OCI-LY3 (cell line): ENCODE measurements around the gene GPR158.

Experiments
- H2AFZ ChIP-seq: fragments of 200-600, 300-600 bp; shearing (Covaris generic); 2 replicates; pipeline ENCODE4 v1.6.0; 2014; ENCODE audit warnings: antibody characterized with exemption, low read depth, low read length
- H3K27ac ChIP-seq: fragments of 200-600, 300-600 bp; sonication (generic); 2 replicates; pipeline ENCODE4 v1.5.1; 2014; ENCODE audit warnings: mild to moderate bottlenecking, low read length, moderate library complexity, mixed read lengths
- H3K27me3 ChIP-seq: fragments of 200-600, 300-600 bp; sonication (generic); 2 replicates; pipeline ENCODE4 v1.6.1; 2014; ENCODE audit warnings: low read depth, low read length, mixed read lengths
- H3K36me3 ChIP-seq: fragments of 200-600, 300-600 bp; sonication (generic); replicated peaks from 2 replicates; pipeline ENCODE3; 2014; ENCODE audit warnings: low read depth, low read length, mixed read lengths
- H3K4me1 ChIP-seq: fragments of 300-600, 200-600 bp; sonication (generic); 2 replicates; pipeline ENCODE4 v1.6.1; 2014; ENCODE audit warnings: low read length, mixed read lengths
- H3K4me2 ChIP-seq: fragments of 200-600, 300-600 bp; sonication (generic); 2 replicates; pipeline ENCODE4 v1.6.1; 2014; ENCODE audit warnings: low read length, mixed read lengths
- H3K4me3 ChIP-seq: fragments of 300-600, 200-600 bp; sonication (generic); 2 replicates; pipeline ENCODE4 v1.5.1; 2014; ENCODE audit warnings: antibody characterized with exemption, mild to moderate bottlenecking, low read length, moderate library complexity
- H3K79me2 ChIP-seq: fragments of 300-600, 200-600 bp; shearing (Covaris generic); 2 replicates; pipeline ENCODE4 v1.6.1; 2014; ENCODE audit warnings: mild to moderate bottlenecking, low read length, mixed read lengths
- H3K9ac ChIP-seq: fragments of 300-600, 200-600 bp; shearing (Covaris generic); 2 replicates; pipeline ENCODE4 v1.6.0; 2014; ENCODE audit warnings: mild to moderate bottlenecking, low read length, moderate library complexity
- H3K9me3 ChIP-seq: fragments of 200-600, 300-600 bp; shearing (Covaris generic); 2 replicates; pipeline ENCODE4 v1.6.1; 2014; ENCODE audit warnings: low read length, mixed read lengths; ENCODE audit not compliant: insufficient read depth
- H4K20me1 ChIP-seq: fragments of 200-600, 300-600 bp; sonication (generic); 2 replicates; pipeline ENCODE4 v1.6.1; 2016; ENCODE audit warnings: low read length, mixed read lengths; ENCODE audit not compliant: insufficient read depth
- EZH2phosphoT487 ChIP-seq: fragments of 200-600 bp; shearing (Covaris generic); IDR thresholded peaks from 2 replicates; pipeline ENCODE4 v1.6.1; 2018; ENCODE audit warnings: antibody characterized with exemption, mixed run types, low read depth
- TF ChIP-seq, protein P1 (sequence below): fragments of 200-600, 300-600 bp; sonication (generic); IDR thresholded peaks from 2 replicates; pipeline ENCODE4 v1.5.1; 2014; ENCODE audit warnings: antibody characterized with exemption, low read length, low read depth

Gene GPR158

GRCh38 chr10:25169740-25170139 is 5.1 kb upstream of the GPR158 start:
- no peaks in the 10 kb centered on the region for H3K4me1 ChIP-seq
- no peak overlapping the region for H3K4me3 ChIP-seq
- no peak overlapping the region for H3K4me2 ChIP-seq
- H3K36me3 ChIP-seq, result no peaks in the 10 kb centered on the region
- no peak overlapping the region for H3K27ac ChIP-seq
- no peak overlapping the region for H3K9ac ChIP-seq
- no peaks in the 10 kb centered on the region for H3K9me3 ChIP-seq
- TF ChIP-seq, protein P1, sequence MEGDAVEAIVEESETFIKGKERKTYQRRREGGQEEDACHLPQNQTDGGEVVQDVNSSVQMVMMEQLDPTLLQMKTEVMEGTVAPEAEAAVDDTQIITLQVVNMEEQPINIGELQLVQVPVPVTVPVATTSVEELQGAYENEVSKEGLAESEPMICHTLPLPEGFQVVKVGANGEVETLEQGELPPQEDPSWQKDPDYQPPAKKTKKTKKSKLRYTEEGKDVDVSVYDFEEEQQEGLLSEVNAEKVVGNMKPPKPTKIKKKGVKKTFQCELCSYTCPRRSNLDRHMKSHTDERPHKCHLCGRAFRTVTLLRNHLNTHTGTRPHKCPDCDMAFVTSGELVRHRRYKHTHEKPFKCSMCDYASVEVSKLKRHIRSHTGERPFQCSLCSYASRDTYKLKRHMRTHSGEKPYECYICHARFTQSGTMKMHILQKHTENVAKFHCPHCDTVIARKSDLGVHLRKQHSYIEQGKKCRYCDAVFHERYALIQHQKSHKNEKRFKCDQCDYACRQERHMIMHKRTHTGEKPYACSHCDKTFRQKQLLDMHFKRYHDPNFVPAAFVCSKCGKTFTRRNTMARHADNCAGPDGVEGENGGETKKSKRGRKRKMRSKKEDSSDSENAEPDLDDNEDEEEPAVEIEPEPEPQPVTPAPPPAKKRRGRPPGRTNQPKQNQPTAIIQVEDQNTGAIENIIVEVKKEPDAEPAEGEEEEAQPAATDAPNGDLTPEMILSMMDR, result no peak
- TF ChIP-seq EZH2phosphoT487, result no peak
- H3K79me2 ChIP-seq, result no peaks in the 10 kb centered on the region
- no peak overlapping the region for H2AFZ ChIP-seq
- H4K20me1 ChIP-seq, result no peaks in the 10 kb centered on the region
- H3K27me3 ChIP-seq, result no peaks in the 10 kb centered on the region

DNA sequence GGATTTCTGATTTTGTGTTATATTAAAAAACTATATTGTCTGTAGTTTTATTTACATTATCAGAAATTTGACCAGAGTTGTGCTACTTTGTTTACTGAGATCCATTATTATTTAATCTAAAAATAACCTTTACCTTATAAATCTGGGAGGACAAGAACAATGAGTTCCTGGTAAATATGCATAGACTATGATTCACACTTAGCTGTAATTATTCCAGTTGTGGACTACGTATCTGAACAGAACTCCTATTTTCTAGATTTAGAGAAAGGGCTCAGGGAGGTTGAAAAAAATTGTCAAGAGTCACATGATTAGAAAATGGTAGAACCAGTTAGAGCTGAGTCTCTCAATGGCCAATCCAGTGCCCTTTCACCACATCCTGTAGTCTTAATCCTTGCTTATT is 4.2 kb upstream of the GPR158 start:
- no peaks in the 10 kb centered on the region for H3K9me3 ChIP-seq
- TF ChIP-seq, protein P1, result no peak
- TF ChIP-seq EZH2phosphoT487, result no peak
- no peaks in the 10 kb centered on the region for H3K79me2 ChIP-seq
- no peaks in the 10 kb centered on the region for H3K4me1 ChIP-seq
- no peak overlapping the region for H3K27ac ChIP-seq
- no peak overlapping the region for H3K4me3 ChIP-seq
- no peaks in the 10 kb centered on the region for H3K27me3 ChIP-seq
- no peaks in the 10 kb centered on the region for H4K20me1 ChIP-seq
- no peak overlapping the region for H3K4me2 ChIP-seq
- no peaks in the 10 kb centered on the region for H3K36me3 ChIP-seq
- no peak overlapping the region for H2AFZ ChIP-seq
- no peak overlapping the region for H3K9ac ChIP-seq

GRCh38 chr10:25175527-25176420 is 973 bp downstream of the GPR158 start:
- Histone ChIP-seq H4K20me1 (no peaks in the 10 kb centered on the region), H3K9me3 (no peaks in the 10 kb centered on the region), H2AFZ (no peak overlapping the region), H3K4me1 (no peaks in the 10 kb centered on the region), H3K27ac (no peak overlapping the region), H3K4me3 (no peak overlapping the region), H3K27me3 (no peaks in the 10 kb centered on the region), H3K36me3 (no peaks in the 10 kb centered on the region), H3K4me2 (no peak overlapping the region), H3K9ac (no peak overlapping the region), H3K79me2 (no peaks in the 10 kb centered on the region)
- TF ChIP-seq, protein P1, result no peak
- no peak for TF ChIP-seq EZH2phosphoT487

- Histone ChIP-seq H3K4me2 (no peak overlapping the region), H2AFZ (no peak overlapping the region), H3K9ac (no peak overlapping the region), H3K4me3 (no peak overlapping the region), H3K36me3 (no peaks in the 10 kb centered on the region), H4K20me1 (no peaks in the 10 kb centered on the region), H3K4me1 (no peaks in the 10 kb centered on the region), H3K27ac (no peak overlapping the region), H3K9me3 (no peaks in the 10 kb centered on the region), H3K79me2 (no peaks in the 10 kb centered on the region), H3K27me3 (no peaks in the 10 kb centered on the region)
- TF ChIP-seq, protein P1, result no peak
- TF ChIP-seq EZH2phosphoT487, result no peak
Observed at GRCh38 chr10:25176421-25176968, 1.7 kb downstream of the GPR158 start.
